CD4-positive, CD25-positive, alpha-beta regulatory T cell (primary cell): ENCODE measurements around the gene GOLGA8S. TPM values are rescaled to one million over a fixed set of nuclear protein-coding genes. Genes with fewer than 3 reads are reported as not detected.
"Not testable (repeated sequence)": the region's sequence is repeated elsewhere in the genome, so short reads cannot be mapped to it uniquely, and the experiment has no call there.

Source experiments
- ATAC-seq, 2 donors: fragments of 150-1000 bp; cut with Tn5 transposase; one replicate each; pipeline ENCODE4 v1.10.0; 2021; ENCODE audit warnings: low read depth in 2 of 2, moderate number of reproducible peaks in 2 of 2, moderate library complexity in 1 of 2
- DNase-seq, 3 donors: peaks; one replicate each; pipeline versions ENCODE4 v3.0.0 to v3.0.0-alpha.2; 2012 to 2022; ENCODE audit warnings: mixed read lengths in 1 of 3
- H3K27ac ChIP-seq: one replicate; pipeline ENCODE4 v1.7.0; 2013; ENCODE audit warnings: mild to moderate bottlenecking, low read length; ENCODE audit not compliant: insufficient read depth, poor library complexity, severe bottlenecking
- H3K27me3 ChIP-seq: one replicate; pipeline ENCODE4 v1.7.0; 2013; ENCODE audit warnings: low read length; ENCODE audit not compliant: control insufficient read depth, insufficient read depth
- H3K36me3 ChIP-seq: one replicate; pipeline ENCODE4 v1.7.0; 2013; ENCODE audit warnings: mild to moderate bottlenecking, low read length, moderate library complexity; ENCODE audit not compliant: control insufficient read depth, insufficient read depth
- H3K4me1 ChIP-seq: 2 replicates; pipeline ENCODE4 v1.7.0; 2013; ENCODE audit warnings: mild to moderate bottlenecking, low read length; ENCODE audit not compliant: insufficient read depth, control insufficient read depth, poor library complexity, severe bottlenecking
- H3K4me3 ChIP-seq: one replicate; pipeline ENCODE4 v1.7.0; 2013; ENCODE audit warnings: low read depth, mild to moderate bottlenecking, low read length, moderate library complexity
- H3K9me3 ChIP-seq, 2 experiments: 1 replicate in 1 of 2; 2 replicates in 1 of 2; pipeline ENCODE4 v1.7.0; 2013; ENCODE audit warnings: low read length in 2 of 2, mild to moderate bottlenecking in 1 of 2, moderate library complexity in 1 of 2; ENCODE audit not compliant: control insufficient read depth in 2 of 2
- H3K27ac Mint-ChIP-seq, 3 donors: one replicate each; pipeline ENCODE4 v1.8.0; 2020 to 2022; ENCODE audit warnings: mild to moderate bottlenecking in 3 of 3, mixed read lengths in 3 of 3, moderate library complexity in 2 of 3
- H3K27me3 Mint-ChIP-seq: one replicate; pipeline ENCODE4 v1.8.0; 2022; ENCODE audit warnings: mild to moderate bottlenecking, mixed read lengths
- H3K36me3 Mint-ChIP-seq: one replicate; pipeline ENCODE4 v1.8.0; 2020; ENCODE audit warnings: mixed read lengths
- H3K4me1 Mint-ChIP-seq, 4 donors: one replicate each; pipeline ENCODE4 v1.8.0; 2020 to 2022; ENCODE audit warnings: mixed read lengths in 4 of 4, mild to moderate bottlenecking in 1 of 4
- H3K4me3 Mint-ChIP-seq, 4 donors: one replicate each; pipeline ENCODE4 v1.8.0; 2020 to 2022; ENCODE audit warnings: mild to moderate bottlenecking in 4 of 4, mixed read lengths in 4 of 4, moderate library complexity in 3 of 4
- H3K9me3 Mint-ChIP-seq, 7 donors: one replicate each; pipeline ENCODE4 v1.8.0; 2020 to 2022; ENCODE audit warnings: mixed read lengths in 7 of 7, mild to moderate bottlenecking in 3 of 7, moderate library complexity in 2 of 7
- polyA plus RNA-seq, 4 donors: library from polyadenylated mRNA; unstranded; fragments of 300-500 nt; fragmentation: Illumina TruSeq; gene quantifications; one replicate each; pipeline ENCODE4 v1.2.3, GENCODE V29; 2021
- total RNA-seq: library from RNA; stranded (reverse); gene quantifications from one replicate; pipeline ENCODE4 v1.2.3, GENCODE V29; 2022

The GOLGA8S gene
- total and polyA plus RNA-seq, 5 donors from 2014 or later, result not detected

DNA sequence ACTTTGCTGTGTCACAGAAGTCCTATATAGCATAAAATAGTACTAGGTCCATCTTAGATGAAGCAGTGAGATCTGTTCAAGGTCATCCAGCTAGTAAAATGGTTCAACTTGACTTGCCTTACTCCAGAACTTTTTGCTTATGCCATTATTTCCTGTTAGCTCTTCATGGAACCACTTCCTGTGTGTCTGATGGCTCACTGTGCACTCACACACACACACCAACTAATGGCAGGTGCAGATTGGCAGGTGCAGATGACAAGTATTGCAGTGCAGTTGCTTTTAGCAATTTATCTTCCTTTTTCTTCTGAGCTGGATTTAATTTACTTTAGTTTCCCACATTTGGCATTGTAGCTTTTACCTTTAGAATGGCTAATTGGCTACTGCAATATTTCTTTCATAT is 29.8 kb downstream of the GOLGA8S start:
- no peaks in the 10 kb centered on the region for H3K9me3 ChIP-seq
- Mint-ChIP-seq H3K4me3 (no peak overlapping the region), H3K36me3 (no peaks in the 10 kb centered on the region), H3K27me3 (peaks cover 5% of the 10 kb centered on the region), H3K4me1 (no peaks in the 10 kb centered on the region), H3K9me3 (peaks cover 0 to 5% (median 0%) of the 10 kb centered on the region in 7 donors), H3K27ac (no peak overlapping the region)
- DNase-seq (no peak), ATAC-seq (no peak)
- H3K36me3 ChIP-seq, result no peaks in the 10 kb centered on the region
- no peak overlapping the region for H3K4me3 ChIP-seq
- no peaks in the 10 kb centered on the region for H3K4me1 ChIP-seq
- no peaks in the 10 kb centered on the region for H3K27me3 ChIP-seq
- H3K27ac ChIP-seq, result no peak overlapping the region

GRCh38 chr15:23385886-23386430 is 31.4 kb downstream of the GOLGA8S start:
- no peak overlapping the region for H3K4me3 ChIP-seq
- Mint-ChIP-seq H3K9me3 (peaks cover 0 to 5% (median 0%) of the 10 kb centered on the region in 7 donors), H3K27me3 (peaks cover 5% of the 10 kb centered on the region), H3K36me3 (no peaks in the 10 kb centered on the region), H3K4me1 (no peaks in the 10 kb centered on the region), H3K27ac (no peak overlapping the region), H3K4me3 (no peak overlapping the region)
- H3K27me3 ChIP-seq, result no peaks in the 10 kb centered on the region
- ATAC-seq (no peak), DNase-seq (no peak)
- no peaks in the 10 kb centered on the region for H3K9me3 ChIP-seq
- no peak overlapping the region for H3K27ac ChIP-seq
- H3K4me1 ChIP-seq, result no peaks in the 10 kb centered on the region
- H3K36me3 ChIP-seq, result no peaks in the 10 kb centered on the region

GRCh38 chr15:23387621-23388190 is 33.2 kb downstream of the GOLGA8S start:
- peaks cover 5% of the 10 kb centered on the region for H3K27me3 Mint-ChIP-seq
- H3K4me3 ChIP-seq, result no peak overlapping the region
- H3K4me3 Mint-ChIP-seq, result peak overlapping the region in 1 of 4 donors; percentile 38
- no peaks in the 10 kb centered on the region for H3K36me3 Mint-ChIP-seq
- H3K27ac Mint-ChIP-seq, result no peak overlapping the region
- H3K27me3 ChIP-seq, result no peaks in the 10 kb centered on the region
- ATAC-seq (no peak), DNase-seq (no peak)
- peaks cover 0 to 6% (median 0%) of the 10 kb centered on the region in 7 donors for H3K9me3 Mint-ChIP-seq
- H3K27ac ChIP-seq, result no peak overlapping the region
- H3K4me1 Mint-ChIP-seq, result no peaks in the 10 kb centered on the region
- H3K36me3 ChIP-seq, result no peaks in the 10 kb centered on the region
- no peaks in the 10 kb centered on the region for H3K4me1 ChIP-seq
- no peaks in the 10 kb centered on the region for H3K9me3 ChIP-seq

DNA sequence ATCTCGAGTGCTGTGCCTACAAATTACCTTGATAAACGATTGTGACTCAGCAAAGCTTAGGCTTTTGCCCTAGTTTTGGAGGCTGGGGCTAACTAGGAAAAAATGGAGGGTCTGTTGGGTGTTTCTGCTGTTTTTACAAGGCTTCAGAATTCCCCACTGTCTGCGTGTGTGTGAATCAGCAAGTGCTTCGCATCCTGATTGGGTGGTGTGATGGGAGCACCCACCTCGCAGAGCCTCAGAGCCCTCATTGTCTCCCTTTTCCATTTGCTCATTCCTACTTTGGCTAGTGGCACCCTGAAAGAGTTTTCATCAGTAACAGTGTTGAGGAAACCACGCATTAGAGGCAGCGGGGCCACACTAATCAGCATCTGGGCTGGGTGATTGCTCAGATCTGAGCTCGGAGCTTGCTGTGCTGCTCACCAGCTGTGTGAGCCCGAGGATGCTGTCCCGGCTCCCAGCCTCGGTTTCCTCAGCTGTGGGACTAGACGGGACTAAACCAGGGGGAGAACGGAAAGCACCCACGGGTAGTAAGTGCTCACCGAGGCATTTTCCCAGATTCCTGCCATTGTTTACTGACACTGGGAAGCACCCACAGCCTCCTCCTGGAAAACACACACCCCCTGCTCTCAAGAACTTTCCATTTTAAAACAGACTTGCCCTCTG is 40.6 kb downstream of the GOLGA8S start:
- Mint-ChIP-seq H3K4me1 (no peaks in the 10 kb centered on the region), H3K27ac (no peak overlapping the region), H3K27me3 (no peaks in the 10 kb centered on the region), H3K9me3 (peaks cover 0 to 5% (median 0%) of the 10 kb centered on the region in 7 donors), H3K36me3 (no peaks in the 10 kb centered on the region), H3K4me3 (no peak overlapping the region)
- Histone ChIP-seq H3K4me1 (no peaks in the 10 kb centered on the region), H3K27me3 (no peaks in the 10 kb centered on the region), H3K27ac (no peak overlapping the region), H3K4me3 (no peak overlapping the region), H3K9me3 (no peaks in the 10 kb centered on the region), H3K36me3 (no peaks in the 10 kb centered on the region)
- no peak for ATAC-seq
- DNase-seq, result no peak

- Mint-ChIP-seq H3K27me3 (no peaks in the 10 kb centered on the region), H3K27ac (no peak overlapping the region), H3K4me1 (no peaks in the 10 kb centered on the region), H3K4me3 (no peak overlapping the region), H3K9me3 (peaks cover 0 to 5% (median 0%) of the 10 kb centered on the region in 7 donors), H3K36me3 (no peaks in the 10 kb centered on the region)
- no peak for DNase-seq
- H3K9me3 ChIP-seq, result no peaks in the 10 kb centered on the region
- ATAC-seq, result no peak
- H3K36me3 ChIP-seq, result no peaks in the 10 kb centered on the region
- H3K27me3 ChIP-seq, result no peaks in the 10 kb centered on the region
- no peak overlapping the region for H3K27ac ChIP-seq
- no peaks in the 10 kb centered on the region for H3K4me1 ChIP-seq
- no peak overlapping the region for H3K4me3 ChIP-seq
Observed at GRCh38 chr15:23395832-23396231, 41.3 kb downstream of the GOLGA8S start.

GRCh38 chr15:23397779-23398178 is 43.2 kb downstream of the GOLGA8S start:
- Mint-ChIP-seq H3K27me3 (no peaks in the 10 kb centered on the region), H3K9me3 (peaks cover 0 to 2% (median 0%) of the 10 kb centered on the region in 7 donors), H3K36me3 (no peaks in the 10 kb centered on the region), H3K4me3 (no peak overlapping the region), H3K4me1 (no peaks in the 10 kb centered on the region), H3K27ac (no peak overlapping the region)
- Histone ChIP-seq H3K27ac (no peak overlapping the region), H3K27me3 (no peaks in the 10 kb centered on the region), H3K4me3 (no peak overlapping the region), H3K36me3 (no peaks in the 10 kb centered on the region), H3K9me3 (no peaks in the 10 kb centered on the region), H3K4me1 (no peaks in the 10 kb centered on the region)
- DNase-seq, result no peak
- no peak for ATAC-seq

GRCh38 chr15:23398357-23398756 is 43.8 kb downstream of the GOLGA8S start:
- not testable (repeated sequence) for H3K4me3 ChIP-seq, H3K4me1 Mint-ChIP-seq, H3K27ac ChIP-seq, H3K27me3 ChIP-seq, H3K9me3 ChIP-seq, H3K4me1 ChIP-seq, DNase-seq, H3K27ac Mint-ChIP-seq, ATAC-seq, H3K4me3 Mint-ChIP-seq, H3K27me3 Mint-ChIP-seq, H3K36me3 ChIP-seq, H3K9me3 Mint-ChIP-seq, H3K36me3 Mint-ChIP-seq

- H3K4me3 ChIP-seq, H3K27ac ChIP-seq, H3K27me3 Mint-ChIP-seq, H3K9me3 Mint-ChIP-seq, H3K4me1 Mint-ChIP-seq, H3K4me1 ChIP-seq, DNase-seq, H3K9me3 ChIP-seq, H3K4me3 Mint-ChIP-seq, H3K27me3 ChIP-seq, H3K36me3 Mint-ChIP-seq, ATAC-seq, H3K36me3 ChIP-seq, H3K27ac Mint-ChIP-seq: not testable (repeated sequence)
Observed at GRCh38 chr15:23399207-23399606, 44.7 kb downstream of the GOLGA8S start.
